ENCODE data around the gene FAM24B.

GRCh38 chr10:122802282-122802681 lies 77.1 kb downstream of the FAM24B start:
- TF ChIP-seq CTCF (conservative IDR thresholded peaks at IDR 0.05) (no peak), EZH2 (IDR thresholded peaks at IDR 0.05; ENCODE audit: low read depth) (no peak)

Data from PC-9 (cell line).